OCI-LY7 (cell line): ENCODE data around the gene AXIN2.

ENCODE experiments used
- CTCF ChIP-seq: fragments of 200-600 bp; sonication (generic); conservative IDR thresholded peaks from 2 replicates; pipeline ENCODE4 v1.5.1; 2014; ENCODE audit warnings: mild to moderate bottlenecking, antibody characterized with exemption, low read length, moderate library complexity, mixed read lengths
- EZH2phosphoT487 ChIP-seq: fragments of 200-600 bp; sonication (generic); IDR thresholded peaks from 2 replicates; pipeline ENCODE4 v1.6.1; 2018; ENCODE audit warnings: low read depth, borderline replicate concordance, mild to moderate bottlenecking, mixed run types, antibody characterized with exemption, low read length, moderate library complexity, mixed read lengths

- peak; percentile 95 for TF ChIP-seq CTCF
- TF ChIP-seq EZH2phosphoT487: no peak
These were observed 5.2 kb downstream of the AXIN2 start for GRCh38 chr17:65556014-65556909.
